NAMALWA (cell line): ENCODE results near the gene DERA.
A peak's percentile ranks its signal among the peaks of the same experiment; 100 is the strongest.
"Not testable (repeated sequence)": the region's sequence is repeated elsewhere in the genome, so short reads cannot be mapped to it uniquely, and the experiment has no call there.

Experiments
- DNase-seq: peaks from one replicate; pipeline ENCODE4 v3.0.0-alpha.2; 2015; ENCODE audit warnings: low spot score

DERA gene

GRCh38 chr12:15910864-15911721 lies at the start of gene DERA:
Gene DERA, plus strand, starts transcription at chr12:15911332. Its CDS starts 52 bp downstream, at chr12:15911384.
- DNase-seq: peak; percentile 75

- no peak for DNase-seq
Measured at GRCh38 chr12:15861404-15861803, 49.7 kb upstream of the DERA start.

DNA sequence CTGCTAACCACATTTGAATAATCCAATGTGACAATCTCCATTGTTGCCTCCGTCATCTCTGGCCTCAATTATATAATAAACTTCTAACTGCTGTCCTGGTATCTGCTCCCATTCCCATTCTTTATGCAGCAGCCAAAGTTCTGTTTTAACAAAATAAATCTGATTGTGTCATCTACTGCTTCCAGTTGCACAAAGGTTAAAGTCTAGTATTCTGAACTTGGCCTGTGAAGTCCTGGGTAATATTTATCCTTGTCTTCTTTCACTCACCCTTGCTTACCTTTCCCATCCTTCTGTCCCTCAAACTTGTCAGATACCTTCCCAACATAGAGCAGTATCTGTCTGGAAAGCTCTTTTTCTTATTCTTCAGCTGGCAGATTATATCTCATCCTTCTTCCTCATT lies 48.3 kb upstream of the DERA start:
- DNase-seq: no peak

DNA sequence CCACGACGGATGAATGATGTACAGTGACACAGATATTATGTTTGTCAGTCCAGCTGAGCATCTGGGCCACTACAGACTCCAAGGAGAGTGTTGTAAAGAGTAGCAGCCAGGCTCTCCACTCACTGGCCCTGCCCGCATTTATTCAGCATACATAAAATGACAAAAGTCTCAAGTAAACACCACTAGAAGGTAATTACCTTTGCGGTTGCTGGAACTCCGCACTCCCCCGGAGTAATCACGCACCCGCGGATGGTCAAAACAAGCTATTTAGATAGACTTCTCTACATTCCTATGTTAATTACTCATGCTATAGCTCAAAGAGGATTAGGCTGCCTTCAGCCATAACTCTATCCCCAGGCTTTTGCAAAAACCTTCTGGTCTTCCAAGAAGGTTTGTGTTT lies 47.8 kb upstream of the DERA start:
- DNase-seq: no peak

DNA sequence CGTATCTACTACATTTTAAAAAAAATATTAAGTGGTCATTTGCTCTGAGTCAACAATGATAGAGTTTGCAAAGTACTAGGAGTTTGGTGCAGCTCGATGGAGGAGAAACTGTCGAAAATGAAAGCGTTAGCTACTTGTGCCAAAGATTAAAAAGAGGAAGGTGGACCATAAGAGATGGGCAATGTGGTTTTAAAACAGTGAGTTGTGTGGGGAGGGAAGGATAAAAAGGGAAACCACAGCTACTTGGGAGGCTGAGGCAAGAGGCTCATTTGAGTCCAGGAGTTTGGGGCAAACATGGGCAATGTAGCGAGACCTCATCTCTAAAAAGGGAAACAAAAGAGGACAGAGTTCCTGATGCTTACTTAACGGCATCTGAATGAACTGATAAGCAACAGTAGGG lies 47.1 kb upstream of the DERA start:
- peak; percentile 33 for DNase-seq

DNA sequence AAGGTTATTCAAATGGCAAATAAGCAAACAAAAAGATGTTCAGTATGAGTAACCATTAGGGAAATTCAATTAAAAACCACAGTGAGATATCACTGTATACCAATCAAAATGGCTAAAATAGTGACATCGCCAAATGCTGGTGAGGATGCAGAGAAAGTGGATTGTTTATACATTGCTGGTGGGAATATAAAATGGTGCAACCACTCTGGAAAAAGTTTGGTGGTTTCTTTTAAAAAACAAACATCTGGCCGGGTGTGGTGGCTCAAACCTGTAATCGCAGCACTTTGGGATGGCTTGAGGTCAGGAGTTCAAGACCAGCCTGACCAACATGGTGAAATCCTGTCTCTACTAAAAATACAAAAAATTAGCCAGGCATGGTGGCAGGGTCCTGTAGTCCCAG lies 42.9 kb upstream of the DERA start:
- DNase-seq: no peak

DNA sequence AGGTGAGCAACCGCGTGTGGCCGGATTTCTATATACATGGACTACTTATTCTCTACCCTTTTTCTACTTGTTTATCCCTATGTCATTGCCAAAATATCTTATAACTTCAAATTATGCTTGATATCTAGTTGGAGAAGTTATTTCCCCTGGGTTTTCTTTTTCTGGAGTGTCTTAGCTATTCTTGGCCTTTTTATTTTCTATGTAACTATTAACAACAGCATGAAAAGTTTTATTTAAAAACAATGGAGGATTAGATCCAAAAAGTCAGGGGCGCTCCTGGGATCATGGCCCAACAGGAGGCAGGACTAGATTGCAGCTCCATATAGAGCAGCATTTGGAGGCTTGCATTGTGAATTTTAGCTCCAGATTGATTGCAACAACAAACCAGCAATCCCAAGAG lies 37.6 kb upstream of the DERA start:
- no peak for DNase-seq

- not testable (repeated sequence) for DNase-seq
Measured at GRCh38 chr12:15874556-15875145, 36.5 kb upstream of the DERA start.

- no peak for DNase-seq
Measured at GRCh38 chr12:15875863-15876262, 35.3 kb upstream of the DERA start.

- DNase-seq: no peak
Measured at GRCh38 chr12:15879413-15879812, 31.7 kb upstream of the DERA start.

DNA sequence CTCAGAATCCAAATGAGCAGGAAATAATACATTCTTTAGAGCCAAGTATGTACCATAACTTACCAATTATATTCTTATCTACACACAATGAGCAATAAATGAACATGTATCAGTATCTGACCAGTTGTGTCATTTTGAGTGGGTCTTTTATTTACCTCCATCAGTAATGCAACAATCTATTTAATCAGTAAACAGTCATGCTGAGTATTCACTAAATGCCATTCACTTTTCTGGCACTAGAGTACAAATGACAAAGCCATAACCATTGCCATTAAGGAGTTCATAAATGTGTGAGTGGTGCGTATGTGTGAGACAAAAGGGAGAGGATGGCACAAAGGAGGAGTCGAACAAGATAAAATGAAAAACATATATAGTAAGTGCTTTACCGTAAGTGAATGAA lies 30.4 kb upstream of the DERA start:
- DNase-seq: no peak

GRCh38 chr12:15882118-15882971 lies 28.8 kb upstream of the DERA start, which contains the start of gene STRAP:
Gene STRAP, plus strand, starts transcription at chr12:15882387. Its CDS starts 321 bp downstream, at chr12:15882708.
- DNase-seq: peak; percentile 99

DNA sequence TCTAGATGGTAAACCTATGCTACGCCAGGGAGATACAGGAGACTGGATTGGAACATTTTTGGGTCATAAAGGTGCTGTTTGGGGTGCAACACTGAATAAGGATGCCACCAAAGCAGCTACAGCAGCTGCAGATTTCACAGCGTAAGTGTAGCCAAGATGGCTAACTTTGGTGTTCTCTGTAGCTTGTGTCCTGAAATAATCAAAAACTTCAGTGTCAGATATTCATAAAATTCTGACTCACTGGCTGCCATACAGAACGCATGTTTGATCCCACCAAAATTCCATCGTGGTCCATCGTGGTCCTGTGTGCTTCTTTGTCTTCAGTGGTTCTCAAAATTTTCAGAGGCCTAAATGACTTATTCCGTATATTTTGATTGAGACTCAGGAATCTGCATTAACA lies 27.6 kb upstream of the DERA start:
- peak; percentile 34 for DNase-seq

- no peak for DNase-seq
Measured at GRCh38 chr12:15886372-15887042, 24.6 kb upstream of the DERA start.

DNA sequence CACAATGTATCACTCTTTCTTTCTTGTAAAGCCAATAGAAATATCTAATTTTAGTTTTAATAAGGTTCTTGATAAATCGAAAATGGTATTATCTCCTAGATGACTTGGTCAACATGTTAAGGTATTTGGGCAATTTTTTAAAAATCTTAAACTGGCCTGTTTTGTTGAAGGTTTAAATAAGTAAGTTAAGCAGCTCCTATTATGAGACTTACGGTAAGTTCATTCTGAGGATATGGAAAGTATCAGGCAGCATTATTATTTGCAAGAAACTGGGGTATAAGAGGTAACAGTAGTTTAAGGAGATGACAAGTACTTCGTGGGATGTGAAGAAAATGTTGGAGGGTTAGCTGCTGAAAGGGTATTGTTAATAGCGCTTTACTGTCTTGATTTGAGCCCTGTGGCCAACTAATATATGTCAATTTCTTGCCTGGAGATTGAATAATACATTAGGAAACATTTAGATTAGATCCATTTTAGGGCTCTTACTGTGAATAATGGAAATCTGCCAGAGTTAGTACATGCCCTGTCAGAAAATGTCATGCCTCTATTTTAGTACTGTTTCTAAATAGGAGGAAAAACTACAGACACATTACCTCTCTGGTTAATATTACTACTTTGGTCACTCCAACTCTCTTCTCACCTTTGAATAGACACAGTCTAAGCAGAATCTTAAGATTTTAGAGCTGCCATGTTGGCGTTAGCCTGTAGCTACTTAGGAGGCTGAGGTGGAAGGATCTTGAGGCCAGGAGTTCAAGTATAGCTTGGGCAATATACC lies 23.9 kb upstream of the DERA start:
- no peak for DNase-seq

GRCh38 chr12:15892645-15893259 lies 18.4 kb upstream of the DERA start:
- no peak for DNase-seq

- DNase-seq: no peak
Measured at GRCh38 chr12:15893260-15893659, 17.9 kb upstream of the DERA start.

GRCh38 chr12:15896867-15897266 lies 14.3 kb upstream of the DERA start:
- no peak for DNase-seq

DNA sequence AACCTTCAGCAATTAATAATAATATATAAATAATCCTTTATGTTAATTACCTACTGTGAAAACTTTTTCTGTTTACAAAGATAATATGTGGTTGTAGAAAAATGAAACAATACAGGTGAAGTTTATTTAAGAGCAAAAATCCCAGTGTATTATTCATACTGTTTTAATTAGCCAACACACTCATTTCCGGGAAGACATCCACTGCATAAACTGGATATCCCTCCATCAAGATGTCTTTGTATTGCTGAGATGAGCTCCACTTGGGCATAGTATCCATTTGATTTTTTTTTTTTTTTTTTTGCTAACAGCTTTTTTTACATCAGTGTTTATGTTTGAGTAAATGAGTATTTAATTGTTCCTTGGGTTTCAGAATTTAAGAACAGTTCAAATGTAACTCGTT lies 13.7 kb upstream of the DERA start:
- DNase-seq: no peak

DNA sequence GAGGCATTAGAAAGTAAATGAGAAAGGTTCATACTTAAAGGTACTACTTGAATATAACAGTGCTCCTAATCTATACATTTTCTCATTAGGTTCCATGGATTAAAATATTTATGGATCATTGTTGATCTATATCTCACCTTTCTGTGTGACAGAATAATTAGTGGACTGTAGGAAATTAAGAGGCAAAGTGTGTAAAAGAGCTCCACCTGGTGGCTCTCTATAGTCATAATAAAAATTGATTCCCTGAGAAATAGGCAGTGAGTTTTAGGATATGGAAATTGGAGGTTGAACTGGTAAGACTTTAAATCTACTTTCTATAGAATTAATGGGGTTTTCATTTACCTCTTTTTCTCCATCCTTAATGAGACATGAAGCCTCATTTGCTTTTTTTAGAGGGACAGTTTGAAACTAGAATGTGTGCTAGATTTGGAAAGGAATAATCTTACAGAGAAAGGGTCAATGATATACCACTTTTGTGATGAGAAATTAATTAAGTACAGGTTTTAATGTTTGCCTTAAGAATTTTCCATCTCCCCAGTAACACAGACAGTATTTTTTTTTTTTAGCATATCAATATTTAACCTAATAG lies 11.8 kb upstream of the DERA start:
- peak; percentile 70 for DNase-seq
